AG04450 (cell line): ENCODE measurements around the gene CDH4. TPM values are rescaled to one million over a fixed set of nuclear protein-coding genes. Genes with fewer than 3 reads are reported as not detected.
"Not testable (repeated sequence)": the region's sequence is repeated elsewhere in the genome, so short reads cannot be mapped to it uniquely, and the experiment has no call there.

Experiments
- CTCF ChIA-PET: fragments of 300-600, 350-600 bp; formaldehyde crosslinking; extraction: SDS; loops from one replicate; lab custom pipeline; 2022; ENCODE audit warnings: antibody characterized with exemption, inconsistent platforms; lab: Charles Lee
- POLR2A ChIA-PET: fragments of 350-600 bp; formaldehyde crosslinking; extraction: SDS; loops from one replicate; lab custom pipeline; 2021; ENCODE audit warnings: antibody characterized with exemption, inconsistent platforms; lab: Yijun Ruan, JAX
- DNase-seq: peaks from one replicate; pipeline ENCODE4 v3.0.0-alpha.2; 2011; ENCODE audit warnings: low read depth, low spot score
- H3K27ac ChIP-seq: one replicate; pipeline ENCODE4 v1.5.1; 2012; ENCODE audit warnings: low read depth, low read length, control low read depth
- H3K27me3 ChIP-seq: one replicate; pipeline ENCODE4 v1.6.0; 2012; ENCODE audit warnings: low read length; ENCODE audit not compliant: control insufficient read depth, insufficient read depth
- H3K4me3 ChIP-seq: 2 replicates; pipeline ENCODE4 v1.5.1; 2011; ENCODE audit warnings: mild to moderate bottlenecking, low read depth, low read length, control low read depth
- H3K9me3 ChIP-seq: 2 replicates; pipeline ENCODE4 v1.5.1; 2012; ENCODE audit warnings: low read length; ENCODE audit not compliant: control insufficient read depth, insufficient read depth
- CTCF ChIP-seq: IDR thresholded peaks from 2 replicates; pipeline ENCODE4 v1.5.1; 2011; ENCODE audit warnings: low read depth, low read length, control low read depth, inconsistent platforms
- polyA plus RNA-seq: library from polyadenylated mRNA; depleted of rRNA; stranded (reverse); fragments of >200 nt; gene quantifications from 2 replicates; pipeline ENCODE4 v1.2.3, GENCODE V29; 2011

CDH4 gene
- polyA plus RNA-seq, 1 experiment = 1.6 TPM

GRCh38 chr20:61983965-61984364 lies 731.9 kb downstream of the CDH4 start:
- Histone ChIP-seq H3K4me3 (no peak overlapping the region), H3K27me3 (no peaks in the 10 kb centered on the region), H3K27ac (no peak overlapping the region), H3K9me3 (no peaks in the 10 kb centered on the region; the same call in 1 of the 2 replicates)
- no peak for TF ChIP-seq CTCF
- CTCF ChIA-PET = no interaction called here
- DNase-seq = no peak
- POLR2A ChIA-PET = no interaction called here

GRCh38 chr20:61984431-61984830 lies 732.4 kb downstream of the CDH4 start:
- DNase-seq, POLR2A ChIA-PET, H3K27ac ChIP-seq, CTCF ChIA-PET, H3K4me3 ChIP-seq, H3K9me3 ChIP-seq, H3K27me3 ChIP-seq: not testable (repeated sequence)

- H3K27ac ChIP-seq = no peak overlapping the region
- DNase-seq = no peak
- no peaks in the 10 kb centered on the region; the same call in 1 of the 2 replicates for H3K9me3 ChIP-seq
- POLR2A ChIA-PET = no interaction called here
- H3K27me3 ChIP-seq = no peaks in the 10 kb centered on the region
- CTCF ChIA-PET = no interaction called here
- no peak for TF ChIP-seq CTCF
- no peak overlapping the region for H3K4me3 ChIP-seq
These were observed 733.0 kb downstream of the CDH4 start for GRCh38 chr20:61985096-61985495.

- DNase-seq = no peak
- CTCF ChIA-PET = no interaction called here
- POLR2A ChIA-PET = no interaction called here
- TF ChIP-seq CTCF = no peak
- Histone ChIP-seq H3K4me3 (no peak overlapping the region), H3K27ac (no peak overlapping the region), H3K9me3 (peaks cover 14% of the 10 kb centered on the region), H3K27me3 (no peaks in the 10 kb centered on the region)
These were observed 734.8 kb downstream of the CDH4 start for GRCh38 chr20:61986762-61987321.

- Histone ChIP-seq H3K27me3 (no peaks in the 10 kb centered on the region), H3K9me3 (peaks cover 28% of the 10 kb centered on the region), H3K27ac (no peak overlapping the region), H3K4me3 (no peak overlapping the region)
- POLR2A ChIA-PET = interaction anchor here (0.5 kb wide), 1 partner anchor 28 kb away, joined by 3 read pairs; no protein-coding TSS in a partner anchor
- no peak for DNase-seq
- CTCF ChIA-PET = no interaction called here
- TF ChIP-seq CTCF = no peak
These were observed 736.6 kb downstream of the CDH4 start for GRCh38 chr20:61988665-61989064.

DNA sequence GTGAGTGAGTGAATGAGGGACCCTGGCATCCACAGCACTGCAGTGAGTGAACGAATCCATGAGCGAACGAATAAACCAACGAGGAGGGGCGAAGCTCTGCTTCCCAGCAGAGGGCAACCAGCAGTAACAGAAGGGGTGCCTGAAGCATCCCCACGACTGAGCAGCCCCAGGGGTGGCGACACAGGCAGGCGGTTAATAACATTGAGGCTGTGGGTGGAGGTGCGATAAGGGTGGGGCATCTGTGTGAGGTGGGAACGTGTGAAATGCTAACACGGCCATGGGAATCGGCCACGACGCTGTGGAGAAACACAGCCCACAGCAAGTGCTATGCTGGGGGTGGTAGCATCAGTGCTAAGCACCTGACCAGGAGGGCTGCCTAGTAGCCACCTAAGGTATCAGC lies 737.7 kb downstream of the CDH4 start:
- no peak overlapping the region for H3K4me3 ChIP-seq
- ChIA-PET POLR2A (no interaction called here), CTCF (no interaction called here)
- no peak for TF ChIP-seq CTCF
- no peak overlapping the region for H3K27ac ChIP-seq
- no peak for DNase-seq
- no peaks in the 10 kb centered on the region for H3K27me3 ChIP-seq
- peaks cover 28% of the 10 kb centered on the region for H3K9me3 ChIP-seq
